Measurements from ENCODE around the gene XIAP.

Gene XIAP

DNA sequence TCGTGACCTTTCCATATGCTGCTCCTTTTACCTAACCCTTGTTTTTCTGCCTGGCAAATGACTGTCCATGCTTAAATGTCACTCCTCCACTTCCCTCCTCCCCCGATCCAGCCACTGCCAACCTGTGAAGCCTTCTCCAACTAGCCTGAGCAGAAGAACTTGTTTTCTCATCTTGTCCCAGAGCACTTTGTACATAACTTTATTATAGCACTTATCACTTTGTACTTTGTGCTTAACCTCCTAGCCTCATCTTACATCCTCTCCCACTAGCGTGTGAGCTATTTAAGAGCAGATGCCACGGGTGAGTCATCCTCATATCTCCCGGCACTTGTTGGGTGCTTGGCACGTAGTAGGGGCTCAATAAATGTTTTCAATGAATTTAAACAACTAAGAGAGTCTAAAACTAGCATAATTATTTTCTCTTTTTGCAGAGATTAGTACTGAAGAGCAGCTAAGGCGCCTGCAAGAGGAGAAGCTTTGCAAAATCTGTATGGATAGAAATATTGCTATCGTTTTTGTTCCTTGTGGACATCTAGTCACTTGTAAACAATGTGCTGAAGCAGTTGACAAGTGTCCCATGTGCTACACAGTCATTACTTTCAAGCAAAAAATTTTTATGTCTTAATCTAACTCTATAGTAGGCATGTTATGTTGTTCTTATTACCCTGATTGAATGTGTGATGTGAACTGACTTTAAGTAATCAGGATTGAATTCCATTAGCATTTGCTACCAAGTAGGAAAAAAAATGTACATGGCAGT, 46.9 kb downstream of the XIAP start:
- H3K4me3 ChIP-seq (ENCODE audit: insufficient read length, low read depth): no peak overlapping the region
- H3K27me3 ChIP-seq (ENCODE audit: insufficient read depth, insufficient read length): no peaks in the 10 kb centered on the region
- TF ChIP-seq ZNF274 (IDR thresholded peaks at IDR 0.05; ENCODE audit: low read depth, low read length): no peak
- TF ChIP-seq SUZ12 (IDR thresholded peaks at IDR 0.05; ENCODE audit: extremely low read depth, insufficient read depth, insufficient read length): no peak
- TF ChIP-seq YY1 (IDR thresholded peaks at IDR 0.05; ENCODE audit: insufficient read depth, insufficient read length): no peak
- H3K9ac ChIP-seq (ENCODE audit: insufficient read length, low read depth): no peak overlapping the region
- no peaks in the 10 kb centered on the region for H3K9me3 ChIP-seq (ENCODE audit: insufficient read depth, low read length)
- peaks cover 2% of the 10 kb centered on the region for H3K36me3 ChIP-seq (ENCODE audit: insufficient read depth, insufficient read length, low read length)
- H3K4me1 ChIP-seq (ENCODE audit: insufficient read depth, insufficient read length): no peaks in the 10 kb centered on the region
- no peak for DNase-seq (ENCODE audit: low read depth, low spot score)

DNA sequence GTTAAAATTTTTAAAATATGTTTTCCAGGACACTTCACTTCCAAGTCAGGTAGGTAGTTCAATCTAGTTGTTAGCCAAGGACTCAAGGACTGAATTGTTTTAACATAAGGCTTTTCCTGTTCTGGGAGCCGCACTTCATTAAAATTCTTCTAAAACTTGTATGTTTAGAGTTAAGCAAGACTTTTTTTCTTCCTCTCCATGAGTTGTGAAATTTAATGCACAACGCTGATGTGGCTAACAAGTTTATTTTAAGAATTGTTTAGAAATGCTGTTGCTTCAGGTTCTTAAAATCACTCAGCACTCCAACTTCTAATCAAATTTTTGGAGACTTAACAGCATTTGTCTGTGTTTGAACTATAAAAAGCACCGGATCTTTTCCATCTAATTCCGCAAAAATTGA, 49.7 kb downstream of the XIAP start:
- Histone ChIP-seq H3K4me3 (ENCODE audit: insufficient read length, low read depth) (no peak overlapping the region), H3K27me3 (ENCODE audit: insufficient read depth, insufficient read length) (no peaks in the 10 kb centered on the region), H3K4me1 (ENCODE audit: insufficient read depth, insufficient read length) (no peaks in the 10 kb centered on the region), H3K9me3 (ENCODE audit: insufficient read depth, low read length) (no peaks in the 10 kb centered on the region), H3K9ac (ENCODE audit: insufficient read length, low read depth) (no peak overlapping the region), H3K36me3 (ENCODE audit: insufficient read depth, insufficient read length, low read length) (no peaks in the 10 kb centered on the region)
- TF ChIP-seq SUZ12 (IDR thresholded peaks at IDR 0.05; ENCODE audit: extremely low read depth, insufficient read depth, insufficient read length) (no peak), YY1 (IDR thresholded peaks at IDR 0.05; ENCODE audit: insufficient read depth, insufficient read length) (no peak), ZNF274 (IDR thresholded peaks at IDR 0.05; ENCODE audit: low read depth, low read length) (no peak)
- DNase-seq (ENCODE audit: low read depth, low spot score): no peak

DNA sequence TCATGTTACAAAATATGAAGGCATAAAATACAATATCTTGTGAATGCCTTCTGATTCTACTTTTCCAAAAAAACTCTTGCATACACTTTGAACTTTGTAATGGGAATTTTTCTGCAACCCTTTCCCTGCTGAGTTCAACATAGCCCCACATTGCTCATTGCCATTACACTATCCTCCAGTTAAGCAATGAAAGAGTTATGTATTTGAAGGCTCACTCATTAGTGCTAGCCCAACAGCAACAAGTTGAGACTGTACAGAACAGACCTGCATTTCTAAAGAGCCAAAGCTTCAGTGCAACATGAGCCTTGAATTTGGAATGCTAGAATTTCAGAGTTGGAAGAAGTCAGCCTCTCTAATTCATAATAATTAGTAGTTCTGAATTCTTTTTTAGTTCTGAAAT, 57.2 kb downstream of the XIAP start:
- TF ChIP-seq SUZ12 (IDR thresholded peaks at IDR 0.05; ENCODE audit: extremely low read depth, insufficient read depth, insufficient read length) (no peak), YY1 (IDR thresholded peaks at IDR 0.05; ENCODE audit: insufficient read depth, insufficient read length) (no peak), ZNF274 (IDR thresholded peaks at IDR 0.05; ENCODE audit: low read depth, low read length) (no peak)
- Histone ChIP-seq H3K36me3 (ENCODE audit: insufficient read depth, insufficient read length, low read length) (no peaks in the 10 kb centered on the region), H3K27me3 (ENCODE audit: insufficient read depth, insufficient read length) (no peaks in the 10 kb centered on the region), H3K9me3 (ENCODE audit: insufficient read depth, low read length) (no peaks in the 10 kb centered on the region), H3K4me3 (ENCODE audit: insufficient read length, low read depth) (no peak overlapping the region), H3K9ac (ENCODE audit: insufficient read length, low read depth) (no peak overlapping the region), H3K4me1 (ENCODE audit: insufficient read depth, insufficient read length) (no peaks in the 10 kb centered on the region)
- DNase-seq (ENCODE audit: low read depth, low spot score): no peak

DNA sequence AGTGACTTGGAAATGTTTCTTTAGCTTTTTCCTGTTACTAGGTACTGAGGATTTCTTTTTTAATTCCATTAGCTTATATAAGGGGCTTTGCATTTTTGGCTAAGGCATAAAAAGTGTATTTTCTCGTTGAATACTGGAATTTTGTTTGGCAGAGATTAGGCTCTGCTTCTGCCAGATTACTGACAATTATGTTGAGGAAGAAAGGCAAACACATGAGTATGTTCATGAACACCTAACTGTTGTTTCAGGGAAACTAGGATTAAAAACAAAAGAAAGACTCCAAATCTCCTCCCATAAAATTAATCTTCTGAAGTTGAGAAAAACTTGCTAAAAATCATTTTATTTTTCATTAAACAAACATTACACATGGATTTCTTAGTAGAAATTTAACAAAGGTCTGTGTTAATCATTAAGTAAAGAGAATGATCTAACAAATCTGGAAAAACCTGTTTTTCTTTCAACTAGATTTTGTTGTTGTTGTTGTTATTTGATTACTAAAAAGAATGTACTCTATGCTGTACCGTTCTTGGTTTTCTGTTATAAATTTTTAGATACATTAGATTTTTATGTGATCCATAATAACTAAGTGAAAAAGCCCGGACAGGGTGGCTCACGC, 58.4 kb downstream of the XIAP start:
- H3K27me3 ChIP-seq (ENCODE audit: insufficient read depth, insufficient read length): no peaks in the 10 kb centered on the region
- TF ChIP-seq SUZ12 (IDR thresholded peaks at IDR 0.05; ENCODE audit: extremely low read depth, insufficient read depth, insufficient read length): no peak
- TF ChIP-seq ZNF274 (IDR thresholded peaks at IDR 0.05; ENCODE audit: low read depth, low read length): no peak
- no peak for TF ChIP-seq YY1 (IDR thresholded peaks at IDR 0.05; ENCODE audit: insufficient read depth, insufficient read length)
- no peak overlapping the region for H3K9ac ChIP-seq (ENCODE audit: insufficient read length, low read depth)
- no peaks in the 10 kb centered on the region for H3K9me3 ChIP-seq (ENCODE audit: insufficient read depth, low read length)
- H3K4me1 ChIP-seq (ENCODE audit: insufficient read depth, insufficient read length): no peaks in the 10 kb centered on the region
- no peak overlapping the region for H3K4me3 ChIP-seq (ENCODE audit: insufficient read length, low read depth)
- DNase-seq (ENCODE audit: low read depth, low spot score): no peak
- H3K36me3 ChIP-seq (ENCODE audit: insufficient read depth, insufficient read length, low read length): no peaks in the 10 kb centered on the region

DNA sequence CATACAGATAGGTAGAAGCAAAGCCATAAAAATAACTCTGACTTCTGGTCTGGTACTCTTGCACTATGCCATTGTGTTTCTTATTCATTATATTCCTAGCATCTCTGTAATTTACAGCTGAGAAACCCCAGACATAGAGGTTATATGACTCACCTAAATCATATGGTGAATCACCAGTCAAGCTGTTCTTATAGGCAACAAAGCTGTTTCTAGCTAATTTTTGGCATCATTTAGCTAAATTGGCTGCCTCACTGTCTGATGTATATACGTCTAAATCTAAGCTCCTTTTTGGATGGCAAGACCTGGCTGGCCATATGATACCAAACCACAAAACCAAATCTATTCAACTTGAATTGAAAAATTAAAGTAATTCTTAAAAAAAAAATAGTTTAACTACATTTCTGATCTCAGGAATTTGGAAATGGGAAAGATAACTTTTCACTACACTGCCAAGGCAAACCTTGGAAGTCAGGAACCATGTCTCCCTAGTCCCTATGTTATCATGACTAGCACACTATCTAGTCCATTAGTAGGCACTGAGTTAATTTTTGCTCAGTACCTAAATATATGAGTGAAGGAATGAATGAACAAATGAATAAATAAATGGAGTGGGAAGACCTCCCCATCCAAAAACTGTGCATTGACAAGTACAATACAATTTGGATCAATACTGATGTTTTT, 60.4 kb downstream of the XIAP start:
- Histone ChIP-seq H3K27me3 (ENCODE audit: insufficient read depth, insufficient read length) (no peaks in the 10 kb centered on the region), H3K9me3 (ENCODE audit: insufficient read depth, low read length) (no peaks in the 10 kb centered on the region), H3K9ac (ENCODE audit: insufficient read length, low read depth) (no peak overlapping the region), H3K36me3 (ENCODE audit: insufficient read depth, insufficient read length, low read length) (no peaks in the 10 kb centered on the region), H3K4me1 (ENCODE audit: insufficient read depth, insufficient read length) (no peaks in the 10 kb centered on the region), H3K4me3 (ENCODE audit: insufficient read length, low read depth) (no peak overlapping the region)
- no peak for TF ChIP-seq YY1 (IDR thresholded peaks at IDR 0.05; ENCODE audit: insufficient read depth, insufficient read length)
- no peak for TF ChIP-seq ZNF274 (IDR thresholded peaks at IDR 0.05; ENCODE audit: low read depth, low read length)
- TF ChIP-seq SUZ12 (IDR thresholded peaks at IDR 0.05; ENCODE audit: extremely low read depth, insufficient read depth, insufficient read length): no peak
- DNase-seq (ENCODE audit: low read depth, low spot score): no peak

DNA sequence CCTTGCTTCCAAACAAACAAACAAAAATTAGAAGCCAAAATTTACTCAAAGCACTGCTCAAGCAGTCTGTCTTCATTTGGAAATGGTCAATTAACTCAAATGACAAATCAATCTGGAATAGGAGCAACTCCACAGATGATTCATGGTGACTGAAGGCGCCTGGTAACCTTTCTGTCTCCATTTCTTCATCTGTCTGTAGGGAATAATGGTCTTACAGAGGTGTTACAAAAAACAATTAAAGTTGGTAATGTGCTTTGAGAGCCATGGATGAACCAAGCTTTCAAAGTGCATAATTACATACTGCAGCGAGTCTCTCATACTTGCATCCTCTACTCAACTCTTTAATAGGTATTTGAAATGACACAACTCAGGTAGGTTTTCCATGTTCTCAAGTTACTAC, 63.4 kb downstream of the XIAP start:
- DNase-seq (ENCODE audit: low read depth, low spot score): no peak
- Histone ChIP-seq H3K36me3 (ENCODE audit: insufficient read depth, insufficient read length, low read length) (no peaks in the 10 kb centered on the region), H3K9ac (ENCODE audit: insufficient read length, low read depth) (no peak overlapping the region)

DNA sequence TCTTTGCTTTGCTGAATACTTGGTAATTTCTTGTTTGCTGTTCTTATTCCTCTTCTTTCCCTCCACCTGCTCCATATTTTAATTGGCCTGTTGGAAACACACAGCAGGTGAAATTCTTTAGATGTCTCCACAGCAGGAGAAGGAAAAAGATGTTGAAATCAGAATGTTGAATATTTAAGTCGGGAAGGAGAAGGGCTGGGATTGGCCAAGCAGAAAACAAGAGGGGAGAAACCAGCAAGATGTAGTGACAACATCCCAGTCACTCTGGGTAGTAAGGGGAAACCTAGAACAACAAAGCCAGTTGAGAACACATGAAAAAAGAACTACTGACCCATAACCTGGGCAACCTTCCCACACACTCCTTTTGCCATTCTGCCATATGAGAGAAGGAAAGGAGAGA, 64.3 kb downstream of the XIAP start:
- DNase-seq (ENCODE audit: low read depth, low spot score): peak; percentile 11
- no peak overlapping the region for H3K9ac ChIP-seq (ENCODE audit: insufficient read length, low read depth)
- H3K9me3 ChIP-seq (ENCODE audit: insufficient read depth, low read length): no peaks in the 10 kb centered on the region
- TF ChIP-seq YY1 (IDR thresholded peaks at IDR 0.05; ENCODE audit: insufficient read depth, insufficient read length): no peak
- TF ChIP-seq ZNF274 (IDR thresholded peaks at IDR 0.05; ENCODE audit: low read depth, low read length): no peak
- no peak for TF ChIP-seq SUZ12 (IDR thresholded peaks at IDR 0.05; ENCODE audit: extremely low read depth, insufficient read depth, insufficient read length)
- no peaks in the 10 kb centered on the region for H3K27me3 ChIP-seq (ENCODE audit: insufficient read depth, insufficient read length)
- H3K36me3 ChIP-seq (ENCODE audit: insufficient read depth, insufficient read length, low read length): no peaks in the 10 kb centered on the region
- no peak overlapping the region for H3K4me3 ChIP-seq (ENCODE audit: insufficient read length, low read depth)
- no peaks in the 10 kb centered on the region for H3K4me1 ChIP-seq (ENCODE audit: insufficient read depth, insufficient read length)

More for the DNA sequence above, 63.4 kb downstream of the XIAP start:
- Histone ChIP-seq H3K9me3 (ENCODE audit: insufficient read depth, low read length) (no peaks in the 10 kb centered on the region), H3K27me3 (ENCODE audit: insufficient read depth, insufficient read length) (no peaks in the 10 kb centered on the region), H3K4me1 (ENCODE audit: insufficient read depth, insufficient read length) (no peaks in the 10 kb centered on the region), H3K4me3 (ENCODE audit: insufficient read length, low read depth) (no peak overlapping the region)
- TF ChIP-seq ZNF274 (IDR thresholded peaks at IDR 0.05; ENCODE audit: low read depth, low read length) (no peak), YY1 (IDR thresholded peaks at IDR 0.05; ENCODE audit: insufficient read depth, insufficient read length) (no peak), SUZ12 (IDR thresholded peaks at IDR 0.05; ENCODE audit: extremely low read depth, insufficient read depth, insufficient read length) (no peak)

All from NT2/D1 (cell line).